ENCODE measurements around the gene RBM34.

Gene RBM34

DNA sequence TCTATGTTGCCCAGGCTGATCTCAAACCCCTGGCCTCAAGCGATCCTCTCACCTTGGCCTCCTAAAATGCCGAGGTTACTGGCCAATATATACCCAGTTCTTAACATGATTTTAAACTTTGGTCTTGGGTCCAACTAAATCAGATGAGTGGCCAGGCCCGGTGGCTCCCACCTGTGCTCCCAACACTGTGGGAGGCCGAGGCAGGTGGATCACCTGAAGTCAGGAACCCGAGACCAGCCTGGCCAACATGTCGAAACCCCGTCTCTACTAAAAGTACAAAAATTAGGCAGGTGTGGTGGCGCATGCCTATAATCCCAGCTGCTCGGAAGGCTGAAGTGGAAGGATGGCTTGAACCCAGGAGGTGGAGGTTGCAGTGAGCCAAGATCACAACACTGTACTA lies 62.1 kb downstream of the RBM34 start:
- no peak for TF ChIP-seq CTCF (IDR thresholded peaks at IDR 0.05)

GRCh38 chr1:235098547-235098946 lies 62.5 kb downstream of the RBM34 start:
- no peak for TF ChIP-seq CTCF (IDR thresholded peaks at IDR 0.05)

DNA sequence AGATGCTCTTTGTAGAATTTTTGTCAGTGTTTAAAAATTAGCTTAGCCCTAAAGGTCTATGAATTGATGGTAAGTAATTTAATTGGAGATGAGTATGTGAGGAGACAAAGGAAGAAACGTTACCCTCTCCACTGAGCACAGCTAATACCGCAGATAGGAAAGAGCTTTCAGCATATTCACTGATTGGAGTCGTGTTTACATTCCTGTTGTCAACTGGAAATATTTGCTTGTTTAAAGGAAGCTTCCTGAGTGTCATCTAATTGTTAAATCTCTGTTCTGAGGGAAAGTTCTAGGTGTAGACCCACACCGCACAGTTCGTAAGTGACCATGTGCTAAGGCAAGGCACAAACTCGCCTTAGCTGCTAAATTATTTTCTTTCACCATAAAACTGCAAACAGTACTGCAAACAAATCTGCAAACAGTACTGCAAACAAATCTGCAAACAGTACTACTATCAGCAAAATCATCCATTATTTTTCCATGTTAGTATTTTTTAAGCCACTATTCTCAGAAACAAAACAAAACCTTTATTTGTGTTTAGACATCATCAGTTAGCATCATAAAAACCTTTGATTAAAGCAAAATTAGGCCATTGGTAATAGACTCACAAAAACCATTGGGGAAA lies 65.0 kb downstream of the RBM34 start:
- TF ChIP-seq CTCF (IDR thresholded peaks at IDR 0.05): no peak

- TF ChIP-seq CTCF (IDR thresholded peaks at IDR 0.05): peak; percentile 99
Measured at GRCh38 chr1:235093696-235094592, 67.1 kb downstream of the RBM34 start.

DNA sequence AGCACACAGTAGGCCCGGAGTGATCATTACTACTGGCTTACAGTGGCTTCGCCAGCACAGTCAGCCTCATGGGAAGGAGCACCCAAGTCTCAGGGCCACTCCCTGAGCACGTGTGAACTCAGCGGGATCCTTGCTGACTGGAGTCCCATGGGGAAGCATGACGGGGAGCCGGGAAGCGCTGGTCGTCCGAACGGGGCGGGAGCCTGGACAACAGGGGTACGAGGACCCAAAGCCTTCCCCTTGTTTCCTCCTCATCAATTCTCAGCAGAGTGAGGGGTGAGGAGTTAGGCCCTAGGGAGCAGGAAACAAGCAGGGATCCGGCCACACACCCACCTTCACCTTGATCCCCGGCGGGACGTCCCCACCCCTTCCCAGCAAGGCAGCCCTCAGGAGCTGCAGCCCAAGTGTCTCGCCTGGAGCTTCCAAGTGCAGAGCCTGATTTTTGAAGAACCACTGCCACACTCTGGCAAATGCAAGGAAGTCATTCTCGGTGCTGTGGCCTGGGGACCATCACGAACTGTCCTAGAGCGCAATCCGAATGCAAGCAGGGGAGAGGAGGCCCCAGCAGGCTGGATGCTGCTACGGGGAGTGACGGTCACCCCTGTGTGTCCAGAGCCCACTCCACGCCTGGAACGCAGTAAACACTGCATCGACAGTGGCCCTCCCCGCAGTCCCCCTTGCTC lies 67.9 kb downstream of the RBM34 start:
- no peak for TF ChIP-seq CTCF (IDR thresholded peaks at IDR 0.05)

GRCh38 chr1:235090406-235091069 lies 70.5 kb downstream of the RBM34 start:
- no peak for TF ChIP-seq CTCF (IDR thresholded peaks at IDR 0.05)

GRCh38 chr1:235088907-235089306 lies 72.1 kb downstream of the RBM34 start:
- TF ChIP-seq CTCF (IDR thresholded peaks at IDR 0.05): no peak

Measured in LNCAP (cell line).